ENCODE measurements around the gene ANXA7. TPM values are rescaled to one million over a fixed set of nuclear protein-coding genes. Genes with fewer than 3 reads are reported as not detected.

ANXA7 gene
- total RNA-seq, 1 experiment from 2014 or later = 67.8 TPM

- TF ChIP-seq PRDM15 (CRISPR knock-in tag; IDR thresholded peaks at IDR 0.05) (no peak), ZNF425 (CRISPR knock-in tag; conservative IDR thresholded peaks at IDR 0.05) (no peak), ZNF281 (CRISPR knock-in tag; IDR thresholded peaks at IDR 0.05) (no peak), SP1 (CRISPR knock-in tag; conservative IDR thresholded peaks at IDR 0.05) (no peak)
These were observed 740 bp downstream of the ANXA7 start (continued) for GRCh38 chr10:73413108-73413527.

DNA sequence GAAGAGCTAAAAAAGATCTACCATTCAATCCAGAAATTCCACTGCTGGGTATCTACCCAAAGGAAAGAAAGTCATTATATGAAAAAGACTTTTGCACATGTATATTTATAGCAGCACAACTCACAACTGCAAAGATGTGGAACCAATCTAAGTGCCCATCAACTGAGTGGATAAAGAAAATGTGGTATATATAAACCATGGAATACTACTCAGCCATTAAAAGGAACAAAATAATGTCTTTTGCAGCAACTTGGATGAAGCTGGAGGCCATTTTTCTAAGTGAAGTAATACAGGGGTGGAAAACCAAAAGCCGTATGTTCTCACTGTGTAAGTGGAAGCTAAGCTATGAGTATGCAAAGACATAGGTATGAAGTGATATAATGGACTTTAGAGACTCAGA, 3.0 kb downstream of the ANXA7 start:
- Mint-ChIP-seq H3K27me3 (ENCODE audit: low read depth) (no peaks in the 10 kb centered on the region), H3K27ac (no peak overlapping the region), H3K9me3 (no peaks in the 10 kb centered on the region), H3K36me3 (no peaks in the 10 kb centered on the region), H3K4me3 (no peak overlapping the region), H3K4me1 (peaks cover 32% of the 10 kb centered on the region)
- CTCF ChIA-PET = interaction anchor here (1.7 kb wide), 1 partner anchor 13 kb away, joined by 4 read pairs; no protein-coding TSS in a partner anchor
- POLR2A ChIA-PET = no interaction called here
- no peak for ATAC-seq
- DNase-seq (ENCODE audit: low spot score) = no peak
- TF ChIP-seq ZNF425 (CRISPR knock-in tag; conservative IDR thresholded peaks at IDR 0.05) (no peak), NFYB (CRISPR knock-in tag; conservative IDR thresholded peaks at IDR 0.05; ENCODE audit: low read depth) (no peak), AR (CRISPR knock-in tag; IDR thresholded peaks at IDR 0.05) (no peak), ZNF671 (CRISPR knock-in tag; IDR thresholded peaks at IDR 0.05) (no peak), ARID4B (CRISPR knock-in tag; IDR thresholded peaks at IDR 0.05; ENCODE audit: borderline replicate concordance) (no peak), OVOL2 (CRISPR knock-in tag; IDR thresholded peaks at IDR 0.05; ENCODE audit: borderline replicate concordance) (no peak), TP53 (CRISPR knock-in tag; IDR thresholded peaks at IDR 0.05) (no peak), NR2C2 (CRISPR knock-in tag; IDR thresholded peaks at IDR 0.05) (no peak), ZNF121 (CRISPR knock-in tag; IDR thresholded peaks at IDR 0.05) (no peak)
- TF ChIP-seq, protein P1, sequence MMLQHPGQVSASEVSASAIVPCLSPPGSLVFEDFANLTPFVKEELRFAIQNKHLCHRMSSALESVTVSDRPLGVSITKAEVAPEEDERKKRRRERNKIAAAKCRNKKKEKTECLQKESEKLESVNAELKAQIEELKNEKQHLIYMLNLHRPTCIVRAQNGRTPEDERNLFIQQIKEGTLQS (CRISPR knock-in tag; conservative IDR thresholded peaks at IDR 0.05) = no peak
- TF ChIP-seq, protein P2, sequence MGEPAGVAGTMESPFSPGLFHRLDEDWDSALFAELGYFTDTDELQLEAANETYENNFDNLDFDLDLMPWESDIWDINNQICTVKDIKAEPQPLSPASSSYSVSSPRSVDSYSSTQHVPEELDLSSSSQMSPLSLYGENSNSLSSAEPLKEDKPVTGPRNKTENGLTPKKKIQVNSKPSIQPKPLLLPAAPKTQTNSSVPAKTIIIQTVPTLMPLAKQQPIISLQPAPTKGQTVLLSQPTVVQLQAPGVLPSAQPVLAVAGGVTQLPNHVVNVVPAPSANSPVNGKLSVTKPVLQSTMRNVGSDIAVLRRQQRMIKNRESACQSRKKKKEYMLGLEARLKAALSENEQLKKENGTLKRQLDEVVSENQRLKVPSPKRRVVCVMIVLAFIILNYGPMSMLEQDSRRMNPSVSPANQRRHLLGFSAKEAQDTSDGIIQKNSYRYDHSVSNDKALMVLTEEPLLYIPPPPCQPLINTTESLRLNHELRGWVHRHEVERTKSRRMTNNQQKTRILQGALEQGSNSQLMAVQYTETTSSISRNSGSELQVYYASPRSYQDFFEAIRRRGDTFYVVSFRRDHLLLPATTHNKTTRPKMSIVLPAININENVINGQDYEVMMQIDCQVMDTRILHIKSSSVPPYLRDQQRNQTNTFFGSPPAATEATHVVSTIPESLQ (CRISPR knock-in tag; IDR thresholded peaks at IDR 0.05) = no peak

Data from WTC11 (cell line).